ENCODE data around the gene TBC1D10B. TPM values are rescaled to one million over a fixed set of nuclear protein-coding genes. Genes with fewer than 3 reads are reported as not detected.
A peak's percentile ranks its signal among the peaks of the same experiment; 100 is the strongest.

The TBC1D10B gene
- total and polyA plus RNA-seq, 2 of the 8 experiments (the other 6 are each of a cell fraction or from before 2014, with no cell fraction given): 15.4 to 28.6 TPM

DNA sequence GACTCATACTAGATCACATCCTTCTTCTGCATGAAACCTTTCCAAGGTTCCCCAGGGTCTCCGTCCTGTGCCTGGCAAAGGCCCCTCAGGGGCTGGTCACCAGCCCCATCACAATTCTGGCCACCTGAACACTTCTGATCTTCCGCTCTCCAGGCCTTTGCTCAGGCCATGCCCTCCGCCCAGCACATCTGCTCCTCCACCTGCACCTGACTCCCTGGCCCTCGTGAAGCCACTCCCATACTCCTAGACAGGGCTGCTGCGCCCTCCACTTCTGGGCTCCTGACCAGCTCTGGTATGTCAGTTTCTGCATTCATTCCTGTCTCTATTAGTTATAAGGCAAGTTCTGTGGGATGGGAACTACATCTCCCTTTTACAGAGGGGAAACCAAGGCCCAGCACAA is 2.4 kb upstream of the TBC1D10B start:
- H2BK12ac ChIP-seq (ENCODE audit: low read depth, low read length): no peak overlapping the region
- DNase-seq (ENCODE audit: low read depth in 1 of 2, low spot score in 2 of 2) (no peak), FAIRE-seq (no peak)
- H4K91ac ChIP-seq (replicated peaks; ENCODE audit: insufficient read length, low read length): no peak overlapping the region
- H3K79me2 ChIP-seq (ENCODE audit: control insufficient read depth in 1 of 2, insufficient read depth in 2 of 2, low read length in 2 of 2): peaks cover 0 to 16% of the 10 kb centered on the region in 2 experiments; a peak in 1 of 4 replicates
- H3K9me3 ChIP-seq (ENCODE audit: insufficient read depth in 2 of 2, low read depth in 1 of 2, low read length in 1 of 2): no peaks in the 10 kb centered on the region
- H3K14ac ChIP-seq (ENCODE audit: insufficient read length): no peak overlapping the region
- H3K36me3 ChIP-seq (ENCODE audit: control insufficient read depth in 2 of 4, insufficient read depth in 4 of 4, low read length in 3 of 4): no peaks in the 10 kb centered on the region
- no peak overlapping the region; a peak in 2 of 7 replicates for H3K9ac ChIP-seq (replicated peaks in 1 of 4; ENCODE audit: extremely low read depth in 1 of 4, low read depth in 3 of 4, low read length in 3 of 4)
- H2BK20ac ChIP-seq (ENCODE audit: low read length): no peak overlapping the region
- no peak overlapping the region for H3K27ac ChIP-seq (ENCODE audit: low read depth, low read length)
- POLR2A ChIA-PET (ENCODE audit: partially characterized antibody): interaction anchor here (6.9 kb wide), 1 partner anchor 15 kb away, joined by 79 read pairs; the partner anchor contains the start of gene CD2BP2
- H3K79me1 ChIP-seq (ENCODE audit: low read depth, low read length): peaks cover 8% of the 10 kb centered on the region
- no peaks in the 10 kb centered on the region for H3K27me3 ChIP-seq (replicated peaks in 1 of 4; ENCODE audit: control insufficient read depth in 3 of 4, extremely low read depth in 1 of 4, insufficient read depth in 3 of 4, low read length in 3 of 4)
- H2BK5ac ChIP-seq (ENCODE audit: low read depth, low read length): no peak overlapping the region
- peaks cover 0 to 20% (median 17%) of the 10 kb centered on the region in 4 experiments; a peak in 6 of 7 replicates for H3K4me1 ChIP-seq (replicated peaks in 1 of 4; ENCODE audit: control insufficient read depth in 3 of 4, insufficient read depth in 4 of 4, low read length in 3 of 4)
- H3K56ac ChIP-seq (replicated peaks; ENCODE audit: insufficient read length, low read depth, low read length): no peak overlapping the region
- peaks cover 13% of the 10 kb centered on the region for H3K23me2 ChIP-seq (ENCODE audit: low read depth, low read length)
- 0 out of 2 replicates have a peak overlapping the region, but pooled peaks have one; percentile 61 for H2BK15ac ChIP-seq (ENCODE audit: low read length)
- H3K4ac ChIP-seq (replicated peaks; ENCODE audit: insufficient read length, low read depth, low read length): no peak overlapping the region
- H4K20me1 ChIP-seq (replicated peaks in 1 of 2; ENCODE audit: control insufficient read depth in 1 of 2, insufficient read depth in 2 of 2, low read length in 2 of 2): peaks cover 0 to 11% of the 10 kb centered on the region in 2 experiments
- H2BK120ac ChIP-seq (replicated peaks; ENCODE audit: low read depth, low read length): no peak overlapping the region
- H3K4me2 ChIP-seq (ENCODE audit: insufficient read depth in 1 of 2, low read depth in 2 of 2, low read length in 2 of 2): no peak overlapping the region
- H2AK5ac ChIP-seq (ENCODE audit: low read depth, low read length): no peak overlapping the region
- H2AFZ ChIP-seq (ENCODE audit: low read length): no peak overlapping the region
- H3K4me3 ChIP-seq (ENCODE audit: extremely low read depth in 1 of 4, insufficient read depth in 2 of 4, low read depth in 3 of 4, low read length in 4 of 4): no peak overlapping the region
- no peak overlapping the region for H4K5ac ChIP-seq (ENCODE audit: insufficient read length, low read depth, low read length)
- CTCF ChIA-PET (ENCODE audit: partially characterized antibody): interaction anchor here (0.7 to 2.3 kb wide), 4 partner anchors 18 to 37 kb away, joined by 3 to 12 read pairs (median 6); partner anchors contain the start of genes CD2BP2 and ZNF48
- H3K18ac ChIP-seq (ENCODE audit: extremely low read depth, low read length): no peak overlapping the region
- WGBS, 2 experiments (ENCODE audit: extremely low coverage in 1 of 2, insufficient coverage in 1 of 2, insufficient read length in 1 of 2, insufficient replicate concordance in 2 of 2, low coverage in 1 of 2, low lambda C conversion rate in 2 of 2, missing lambda C conversion rate in 1 of 2): 84% methylated on average over 5 of the region's 5 CpGs; no CpG with 5 or more reads in 1 of the 2 experiments
- peak overlapping the region; percentile 79; the same call in 1 of the 2 replicates for H4K8ac ChIP-seq (ENCODE audit: extremely low read depth, insufficient read depth, low read length)
- no peak overlapping the region for H3K23ac ChIP-seq (ENCODE audit: insufficient read length)
- TF ChIP-seq RBBP5 (IDR thresholded peaks at IDR 0.05; ENCODE audit: borderline replicate concordance, low read depth, low read length) (no peak), SP4 (IDR thresholded peaks at IDR 0.05; ENCODE audit: low read length) (no peak), JUND (IDR thresholded peaks at IDR 0.05; ENCODE audit: low read length) (no peak), NRF1 (IDR thresholded peaks at IDR 0.05; ENCODE audit: low read depth, low read length) (no peak), POLR2A (IDR thresholded peaks at IDR 0.05; ENCODE audit: control extremely low read depth in 1 of 2, low read depth in 2 of 2, low read length in 2 of 2) (no peak), POU5F1 (IDR thresholded peaks at IDR 0.05; ENCODE audit: low read depth, low read length) (no peak), KDM1A (IDR thresholded peaks at IDR 0.05; ENCODE audit: borderline replicate concordance, low read length) (no peak), CBX8 (IDR thresholded peaks at IDR 0.05; ENCODE audit: borderline replicate concordance, low read depth, low read length) (no peak), TAF1 (IDR thresholded peaks at IDR 0.05; ENCODE audit: low read depth, low read length) (no peak), YY1 (IDR thresholded peaks at IDR 0.05; ENCODE audit: low read depth, low read length) (no peak), SRF (IDR thresholded peaks at IDR 0.05; ENCODE audit: low read depth, low read length) (no peak)
- TF ChIP-seq, protein P1, sequence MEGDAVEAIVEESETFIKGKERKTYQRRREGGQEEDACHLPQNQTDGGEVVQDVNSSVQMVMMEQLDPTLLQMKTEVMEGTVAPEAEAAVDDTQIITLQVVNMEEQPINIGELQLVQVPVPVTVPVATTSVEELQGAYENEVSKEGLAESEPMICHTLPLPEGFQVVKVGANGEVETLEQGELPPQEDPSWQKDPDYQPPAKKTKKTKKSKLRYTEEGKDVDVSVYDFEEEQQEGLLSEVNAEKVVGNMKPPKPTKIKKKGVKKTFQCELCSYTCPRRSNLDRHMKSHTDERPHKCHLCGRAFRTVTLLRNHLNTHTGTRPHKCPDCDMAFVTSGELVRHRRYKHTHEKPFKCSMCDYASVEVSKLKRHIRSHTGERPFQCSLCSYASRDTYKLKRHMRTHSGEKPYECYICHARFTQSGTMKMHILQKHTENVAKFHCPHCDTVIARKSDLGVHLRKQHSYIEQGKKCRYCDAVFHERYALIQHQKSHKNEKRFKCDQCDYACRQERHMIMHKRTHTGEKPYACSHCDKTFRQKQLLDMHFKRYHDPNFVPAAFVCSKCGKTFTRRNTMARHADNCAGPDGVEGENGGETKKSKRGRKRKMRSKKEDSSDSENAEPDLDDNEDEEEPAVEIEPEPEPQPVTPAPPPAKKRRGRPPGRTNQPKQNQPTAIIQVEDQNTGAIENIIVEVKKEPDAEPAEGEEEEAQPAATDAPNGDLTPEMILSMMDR (IDR thresholded peaks at IDR 0.05; ENCODE audit: control extremely low read depth in 1 of 3, insufficient read depth in 1 of 3, low read depth in 1 of 3, low read length in 3 of 3): no peak
